SK-N-SH (cell line): ENCODE measurements around the gene SLC32A1.

Experiments used
- ELF1 ChIP-seq: IDR thresholded peaks from 2 replicates; pipeline ENCODE4 v1.4.0; 2012
- EZH2phosphoT487 ChIP-seq: fragments of 200-600 bp; sonication (generic); IDR thresholded peaks from 2 replicates; pipeline ENCODE4 v1.6.1; 2017; ENCODE audit warnings: low read depth, mixed run types, mild to moderate bottlenecking, antibody characterized with exemption, moderate library complexity, borderline replicate concordance
- FOXJ3 ChIP-seq: sonication (generic); formaldehyde crosslinking; IDR thresholded peaks from 2 replicates; pipeline ENCODE4 v1.5.1; 2020; ENCODE audit warnings: mild to moderate bottlenecking, missing genetic modification reagents
- JUND ChIP-seq: IDR thresholded peaks from 2 replicates; pipeline ENCODE4 v1.4.0; 2012
- NFIC ChIP-seq: IDR thresholded peaks from 2 replicates; pipeline ENCODE4 v1.4.0; 2012; ENCODE audit warnings: borderline replicate concordance
- RCOR1 ChIP-seq: fragments of 150-350 bp; IDR thresholded peaks from 2 replicates; pipeline ENCODE4 v1.6.1; 2017; ENCODE audit warnings: antibody characterized with exemption, low read length
- TAF1 ChIP-seq: IDR thresholded peaks from 2 replicates; pipeline ENCODE4 v1.6.1; 2012; ENCODE audit warnings: low read depth, mild to moderate bottlenecking, low read length, moderate library complexity, borderline replicate concordance
- TF ChIP-seq, protein P1 (sequence below): fragments of 200-600 bp; sonication (generic); IDR thresholded peaks from 2 replicates; pipeline ENCODE4 v1.6.1; 2017; ENCODE audit warnings: antibody characterized with exemption, mild to moderate bottlenecking, moderate library complexity
- TF ChIP-seq, protein P2 (sequence below): fragments of 150-350 bp; IDR thresholded peaks from 2 replicates; pipeline ENCODE4 v1.6.1; 2017; ENCODE audit warnings: antibody characterized with exemption, low read length, low read depth, borderline replicate concordance

DNA sequence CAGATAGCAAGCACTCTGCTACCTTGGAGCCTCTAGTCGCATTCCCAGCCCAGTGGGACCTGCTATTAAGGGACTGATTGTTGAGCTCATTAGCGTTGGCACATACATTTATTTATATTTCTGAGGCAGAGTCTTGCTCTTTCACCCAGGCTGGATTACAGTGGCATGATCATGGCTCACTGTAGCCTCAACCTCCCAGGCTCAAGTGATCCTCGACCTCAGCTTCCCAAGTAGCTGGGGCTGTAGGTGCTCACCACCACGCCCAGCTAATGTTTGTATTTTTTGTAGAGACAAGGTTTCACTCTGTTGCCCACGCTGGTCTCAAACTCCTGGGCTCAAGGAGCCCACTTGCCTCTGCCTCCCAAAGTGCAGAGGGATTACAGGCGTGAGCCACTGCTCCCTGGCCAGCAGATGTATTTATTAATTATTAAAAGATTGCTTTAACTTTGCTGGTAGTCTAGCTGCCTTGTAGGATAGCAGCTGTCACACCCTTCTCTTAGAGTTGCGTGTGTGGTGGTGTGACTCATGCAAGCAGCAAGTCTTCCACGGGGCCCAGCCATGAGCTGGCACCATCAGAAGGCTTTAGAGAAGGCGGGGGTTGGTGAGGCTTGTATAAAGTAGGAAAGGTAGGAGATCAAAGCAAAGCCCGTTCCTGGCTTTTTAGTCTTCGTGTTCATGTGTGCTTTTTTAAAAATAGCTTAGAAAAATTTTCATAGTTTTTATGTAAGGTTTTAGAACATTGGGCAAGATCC is 40.5 kb downstream of the SLC32A1 start:
- TF ChIP-seq, protein P1, sequence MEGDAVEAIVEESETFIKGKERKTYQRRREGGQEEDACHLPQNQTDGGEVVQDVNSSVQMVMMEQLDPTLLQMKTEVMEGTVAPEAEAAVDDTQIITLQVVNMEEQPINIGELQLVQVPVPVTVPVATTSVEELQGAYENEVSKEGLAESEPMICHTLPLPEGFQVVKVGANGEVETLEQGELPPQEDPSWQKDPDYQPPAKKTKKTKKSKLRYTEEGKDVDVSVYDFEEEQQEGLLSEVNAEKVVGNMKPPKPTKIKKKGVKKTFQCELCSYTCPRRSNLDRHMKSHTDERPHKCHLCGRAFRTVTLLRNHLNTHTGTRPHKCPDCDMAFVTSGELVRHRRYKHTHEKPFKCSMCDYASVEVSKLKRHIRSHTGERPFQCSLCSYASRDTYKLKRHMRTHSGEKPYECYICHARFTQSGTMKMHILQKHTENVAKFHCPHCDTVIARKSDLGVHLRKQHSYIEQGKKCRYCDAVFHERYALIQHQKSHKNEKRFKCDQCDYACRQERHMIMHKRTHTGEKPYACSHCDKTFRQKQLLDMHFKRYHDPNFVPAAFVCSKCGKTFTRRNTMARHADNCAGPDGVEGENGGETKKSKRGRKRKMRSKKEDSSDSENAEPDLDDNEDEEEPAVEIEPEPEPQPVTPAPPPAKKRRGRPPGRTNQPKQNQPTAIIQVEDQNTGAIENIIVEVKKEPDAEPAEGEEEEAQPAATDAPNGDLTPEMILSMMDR = no peak
- TF ChIP-seq ELF1 (no peak), FOXJ3 (CRISPR knock-in tag) (no peak), RCOR1 (no peak), EZH2phosphoT487 (no peak), TAF1 (no peak), NFIC (no peak), JUND (peak; percentile 75)
- TF ChIP-seq, protein P2, sequence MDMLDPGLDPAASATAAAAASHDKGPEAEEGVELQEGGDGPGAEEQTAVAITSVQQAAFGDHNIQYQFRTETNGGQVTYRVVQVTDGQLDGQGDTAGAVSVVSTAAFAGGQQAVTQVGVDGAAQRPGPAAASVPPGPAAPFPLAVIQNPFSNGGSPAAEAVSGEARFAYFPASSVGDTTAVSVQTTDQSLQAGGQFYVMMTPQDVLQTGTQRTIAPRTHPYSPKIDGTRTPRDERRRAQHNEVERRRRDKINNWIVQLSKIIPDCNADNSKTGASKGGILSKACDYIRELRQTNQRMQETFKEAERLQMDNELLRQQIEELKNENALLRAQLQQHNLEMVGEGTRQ = no peak
